ENCODE results near the gene FPGT.
"Not testable (repeated sequence)": the region's sequence is repeated elsewhere in the genome, so short reads cannot be mapped to it uniquely, and the experiment has no call there.

The FPGT gene

GRCh38 chr1:74197657-74198552 is at the start of gene FPGT, which contains the start of gene LRRIQ3:
Gene FPGT (plus strand): TSS chr1:74198242. CDS start chr1:74198279, 37 bp downstream.
Gene LRRIQ3 (minus strand): TSS chr1:74198176. CDS start chr1:74183684, 14,492 bp downstream.
- no peaks in the 10 kb centered on the region for H3K4me1 ChIP-seq (ENCODE audit: control insufficient read depth, insufficient read depth, low read length)
- no peaks in the 10 kb centered on the region for H3K27me3 ChIP-seq (ENCODE audit: control insufficient read depth, insufficient read depth, low read length)
- no peaks in the 10 kb centered on the region for H3K36me3 ChIP-seq (ENCODE audit: control insufficient read depth, insufficient read depth, low read length)
- no peaks in the 10 kb centered on the region for H3K9me3 ChIP-seq (ENCODE audit: control insufficient read depth, low read length)
- peak within 1 kb of the TSS; percentile 91 for H3K9ac ChIP-seq (ENCODE audit: low read length)
- peak within 1 kb of the TSS; percentile 89 for H3K4me3 ChIP-seq (ENCODE audit: low read length)

- Histone ChIP-seq H3K36me3 (ENCODE audit: control insufficient read depth, insufficient read depth, low read length) (no peaks in the 10 kb centered on the region), H3K9me3 (ENCODE audit: control insufficient read depth, low read length) (no peaks in the 10 kb centered on the region), H3K4me3 (ENCODE audit: low read length) (no peak overlapping the region), H3K9ac (ENCODE audit: low read length) (no peak overlapping the region), H3K4me1 (ENCODE audit: control insufficient read depth, insufficient read depth, low read length) (no peaks in the 10 kb centered on the region), H3K27me3 (ENCODE audit: control insufficient read depth, insufficient read depth, low read length) (no peaks in the 10 kb centered on the region)
Measured at GRCh38 chr1:74160046-74160445, 38.0 kb upstream of the FPGT start.

GRCh38 chr1:74161497-74161896 is 36.5 kb upstream of the FPGT start:
- no peaks in the 10 kb centered on the region for H3K36me3 ChIP-seq (ENCODE audit: control insufficient read depth, insufficient read depth, low read length)
- H3K9ac ChIP-seq (ENCODE audit: low read length), result no peak overlapping the region
- no peaks in the 10 kb centered on the region for H3K27me3 ChIP-seq (ENCODE audit: control insufficient read depth, insufficient read depth, low read length)
- H3K4me1 ChIP-seq (ENCODE audit: control insufficient read depth, insufficient read depth, low read length), result no peaks in the 10 kb centered on the region
- no peaks in the 10 kb centered on the region for H3K9me3 ChIP-seq (ENCODE audit: control insufficient read depth, low read length)
- no peak overlapping the region for H3K4me3 ChIP-seq (ENCODE audit: low read length)

GRCh38 chr1:74162333-74162732 is 35.7 kb upstream of the FPGT start:
- H3K36me3 ChIP-seq (ENCODE audit: control insufficient read depth, insufficient read depth, low read length), result no peaks in the 10 kb centered on the region
- H3K4me1 ChIP-seq (ENCODE audit: control insufficient read depth, insufficient read depth, low read length), result no peaks in the 10 kb centered on the region
- H3K4me3 ChIP-seq (ENCODE audit: low read length), result no peak overlapping the region
- H3K9me3 ChIP-seq (ENCODE audit: control insufficient read depth, low read length), result no peaks in the 10 kb centered on the region
- no peak overlapping the region for H3K9ac ChIP-seq (ENCODE audit: low read length)
- H3K27me3 ChIP-seq (ENCODE audit: control insufficient read depth, insufficient read depth, low read length), result no peaks in the 10 kb centered on the region

- H3K9ac ChIP-seq (ENCODE audit: low read length); H3K27me3 ChIP-seq (ENCODE audit: control insufficient read depth, insufficient read depth, low read length); H3K36me3 ChIP-seq (ENCODE audit: control insufficient read depth, insufficient read depth, low read length); H3K9me3 ChIP-seq (ENCODE audit: control insufficient read depth, low read length); H3K4me1 ChIP-seq (ENCODE audit: control insufficient read depth, insufficient read depth, low read length); H3K4me3 ChIP-seq (ENCODE audit: low read length): not testable (repeated sequence)
Measured at GRCh38 chr1:74174423-74174822, 23.6 kb upstream of the FPGT start.

GRCh38 chr1:74180490-74180889 is 17.6 kb upstream of the FPGT start:
- Histone ChIP-seq H3K9ac (ENCODE audit: low read length) (no peak overlapping the region), H3K27me3 (ENCODE audit: control insufficient read depth, insufficient read depth, low read length) (no peaks in the 10 kb centered on the region), H3K36me3 (ENCODE audit: control insufficient read depth, insufficient read depth, low read length) (no peaks in the 10 kb centered on the region), H3K4me1 (ENCODE audit: control insufficient read depth, insufficient read depth, low read length) (no peaks in the 10 kb centered on the region), H3K9me3 (ENCODE audit: control insufficient read depth, low read length) (no peaks in the 10 kb centered on the region), H3K4me3 (ENCODE audit: low read length) (no peak overlapping the region)

GRCh38 chr1:74193908-74194307 is 4.1 kb upstream of the FPGT start:
- Histone ChIP-seq H3K4me1 (ENCODE audit: control insufficient read depth, insufficient read depth, low read length) (no peaks in the 10 kb centered on the region), H3K9me3 (ENCODE audit: control insufficient read depth, low read length) (no peaks in the 10 kb centered on the region), H3K36me3 (ENCODE audit: control insufficient read depth, insufficient read depth, low read length) (no peaks in the 10 kb centered on the region), H3K9ac (ENCODE audit: low read length) (no peak overlapping the region), H3K27me3 (ENCODE audit: control insufficient read depth, insufficient read depth, low read length) (no peaks in the 10 kb centered on the region), H3K4me3 (ENCODE audit: low read length) (no peak overlapping the region)

- H3K4me1 ChIP-seq (ENCODE audit: control insufficient read depth, insufficient read depth, low read length), result no peaks in the 10 kb centered on the region
- no peak overlapping the region for H3K4me3 ChIP-seq (ENCODE audit: low read length)
- H3K9me3 ChIP-seq (ENCODE audit: control insufficient read depth, low read length), result no peaks in the 10 kb centered on the region
- no peaks in the 10 kb centered on the region for H3K27me3 ChIP-seq (ENCODE audit: control insufficient read depth, insufficient read depth, low read length)
- no peak overlapping the region for H3K9ac ChIP-seq (ENCODE audit: low read length)
- no peaks in the 10 kb centered on the region for H3K36me3 ChIP-seq (ENCODE audit: control insufficient read depth, insufficient read depth, low read length)
Measured at GRCh38 chr1:74195339-74195738, 2.7 kb upstream of the FPGT start.

GRCh38 chr1:74197255-74197654 is 787 bp upstream of the FPGT start:
- Histone ChIP-seq H3K9me3 (ENCODE audit: control insufficient read depth, low read length) (no peaks in the 10 kb centered on the region), H3K27me3 (ENCODE audit: control insufficient read depth, insufficient read depth, low read length) (no peaks in the 10 kb centered on the region), H3K36me3 (ENCODE audit: control insufficient read depth, insufficient read depth, low read length) (no peaks in the 10 kb centered on the region), H3K9ac (ENCODE audit: low read length) (peak overlapping the region; percentile 91), H3K4me1 (ENCODE audit: control insufficient read depth, insufficient read depth, low read length) (no peaks in the 10 kb centered on the region), H3K4me3 (ENCODE audit: low read length) (peak overlapping the region; percentile 89)

GRCh38 chr1:74199504-74199903 is 1.5 kb downstream of the FPGT start:
- Histone ChIP-seq H3K9me3 (ENCODE audit: control insufficient read depth, low read length) (no peaks in the 10 kb centered on the region), H3K9ac (ENCODE audit: low read length) (no peak overlapping the region), H3K27me3 (ENCODE audit: control insufficient read depth, insufficient read depth, low read length) (no peaks in the 10 kb centered on the region), H3K36me3 (ENCODE audit: control insufficient read depth, insufficient read depth, low read length) (no peaks in the 10 kb centered on the region), H3K4me3 (ENCODE audit: low read length) (no peak overlapping the region), H3K4me1 (ENCODE audit: control insufficient read depth, insufficient read depth, low read length) (no peaks in the 10 kb centered on the region)

- Histone ChIP-seq H3K27me3 (ENCODE audit: control insufficient read depth, insufficient read depth, low read length) (no peaks in the 10 kb centered on the region), H3K36me3 (ENCODE audit: control insufficient read depth, insufficient read depth, low read length) (no peaks in the 10 kb centered on the region), H3K9ac (ENCODE audit: low read length) (no peak overlapping the region)
Measured at GRCh38 chr1:74205266-74205665, 7.2 kb downstream of the FPGT start.

GRCh38 chr1:74215229-74215628 is 17.2 kb downstream of the FPGT start:
- Histone ChIP-seq H3K4me3 (ENCODE audit: low read length) (no peak overlapping the region), H3K4me1 (ENCODE audit: control insufficient read depth, insufficient read depth, low read length) (no peaks in the 10 kb centered on the region), H3K9me3 (ENCODE audit: control insufficient read depth, low read length) (no peaks in the 10 kb centered on the region), H3K27me3 (ENCODE audit: control insufficient read depth, insufficient read depth, low read length) (no peaks in the 10 kb centered on the region), H3K9ac (ENCODE audit: low read length) (no peak overlapping the region), H3K36me3 (ENCODE audit: control insufficient read depth, insufficient read depth, low read length) (no peaks in the 10 kb centered on the region)

More at GRCh38 chr1:74205266-74205665, 7.2 kb downstream of the FPGT start:
- Histone ChIP-seq H3K4me3 (ENCODE audit: low read length) (no peak overlapping the region), H3K4me1 (ENCODE audit: control insufficient read depth, insufficient read depth, low read length) (no peaks in the 10 kb centered on the region), H3K9me3 (ENCODE audit: control insufficient read depth, low read length) (no peaks in the 10 kb centered on the region)

All from mucosa of stomach (tissue), 1 donor.